D341Med (cell line): ENCODE measurements around the gene ANKFY1.
"Not testable (repeated sequence)": the region's sequence is repeated elsewhere in the genome, so short reads cannot be mapped to it uniquely, and the experiment has no call there.

ENCODE experiments used
- DNase-seq: peaks from one replicate; pipeline ENCODE4 v3.0.0; 2012; ENCODE audit warnings: low spot score

Gene ANKFY1

GRCh38 chr17:4215882-4216570 is 47.8 kb downstream of the ANKFY1 start:
- peak; percentile 72 for DNase-seq

- DNase-seq = no peak
Observed at GRCh38 chr17:4214157-4214556, 49.6 kb downstream of the ANKFY1 start.

GRCh38 chr17:4209611-4210010 is 54.2 kb downstream of the ANKFY1 start:
- no peak for DNase-seq

- no peak for DNase-seq
Observed at GRCh38 chr17:4208238-4208637, 55.5 kb downstream of the ANKFY1 start.

GRCh38 chr17:4206962-4207361 is 56.8 kb downstream of the ANKFY1 start:
- no peak for DNase-seq

DNA sequence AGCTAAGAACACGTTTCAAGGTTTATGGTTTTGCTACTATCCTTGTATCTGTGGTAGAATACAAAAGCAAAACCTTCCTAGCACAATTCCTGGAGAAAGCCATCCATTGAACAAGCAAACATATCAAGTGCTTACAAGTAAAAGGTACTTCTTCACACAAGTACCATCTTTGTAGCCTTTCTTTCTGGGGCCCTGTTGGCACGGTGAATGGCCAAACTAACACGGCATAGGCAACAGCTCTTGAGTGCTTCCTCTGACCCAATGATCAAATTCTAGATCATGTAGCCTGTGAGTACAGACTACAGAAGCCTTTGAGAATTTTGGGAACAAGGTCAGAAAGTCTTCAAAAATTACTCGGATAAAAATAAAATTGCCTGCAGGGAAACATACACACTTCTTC is 57.9 kb downstream of the ANKFY1 start:
- no peak for DNase-seq

- DNase-seq = no peak
Observed at GRCh38 chr17:4204710-4205173, 59.0 kb downstream of the ANKFY1 start.

- DNase-seq = no peak
Observed at GRCh38 chr17:4204190-4204589, 59.6 kb downstream of the ANKFY1 start.

DNA sequence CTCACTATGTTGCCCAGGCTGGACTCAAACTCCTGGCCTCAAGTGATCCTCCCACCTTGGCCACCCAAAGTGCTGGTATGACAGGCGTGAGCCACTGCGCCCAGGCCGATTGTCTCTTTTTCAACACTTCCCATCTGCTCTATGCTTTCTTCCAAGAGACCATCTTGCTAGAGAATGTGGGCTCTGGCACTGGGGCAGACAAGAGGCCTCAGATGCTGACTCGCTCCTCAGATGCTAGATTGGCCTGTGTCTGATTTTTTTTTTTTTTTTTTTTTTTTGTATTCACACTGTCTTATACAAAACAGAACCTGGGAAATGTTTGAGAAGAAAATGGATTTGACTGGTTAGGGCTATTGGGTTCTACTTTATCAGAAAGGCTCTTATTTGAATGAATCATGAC is 62.6 kb downstream of the ANKFY1 start:
- no peak for DNase-seq

DNA sequence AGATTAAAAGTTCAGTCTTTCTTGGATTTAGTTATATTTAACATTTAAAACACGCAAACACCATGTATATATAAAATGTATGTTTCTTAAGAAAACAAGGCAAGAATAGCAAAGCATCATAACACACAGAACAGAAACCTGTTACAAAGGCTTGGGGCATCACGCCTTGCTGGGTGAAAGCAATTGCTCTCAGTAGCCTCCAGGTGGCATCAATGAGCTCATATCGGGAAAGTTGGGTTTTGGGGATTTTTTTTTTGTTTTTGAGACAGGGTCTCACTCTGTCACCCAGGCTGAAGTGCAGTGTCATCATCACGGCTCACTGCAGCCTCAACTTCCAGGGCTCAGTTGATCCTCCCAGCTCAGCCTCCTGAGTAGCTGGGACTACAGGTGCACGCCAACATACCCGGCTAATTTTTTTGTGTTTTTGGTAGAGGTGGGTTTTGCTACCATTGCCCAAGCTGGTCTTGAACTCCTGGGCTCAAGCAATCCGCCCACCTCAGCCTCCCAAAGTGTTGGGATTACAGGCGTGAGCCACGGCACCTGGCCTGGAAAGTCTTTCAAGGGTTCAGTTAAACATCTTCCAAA is 63.9 kb downstream of the ANKFY1 start:
- peak; percentile 57 for DNase-seq

- DNase-seq = no peak
Observed at GRCh38 chr17:4198995-4199394, 64.8 kb downstream of the ANKFY1 start.

DNA sequence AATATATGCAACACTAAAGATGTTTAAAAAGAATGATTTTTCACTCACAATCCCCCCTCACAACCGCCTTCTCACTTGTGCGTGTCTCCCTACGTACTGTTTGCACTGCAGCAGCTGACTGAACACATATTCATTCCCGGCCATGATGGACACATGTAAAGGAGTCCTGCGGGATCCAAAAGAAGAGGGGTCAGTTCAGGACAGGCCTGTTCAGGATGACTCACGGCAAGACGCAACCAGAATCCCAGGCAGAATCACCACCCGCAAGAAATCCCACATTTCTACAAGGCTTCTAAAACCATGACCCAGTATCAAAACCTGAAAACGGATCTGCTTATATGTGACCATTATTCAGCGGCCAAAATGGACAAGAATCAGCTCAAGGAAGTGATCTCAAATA is 68.5 kb downstream of the ANKFY1 start:
- no peak for DNase-seq

- DNase-seq = no peak
Observed at GRCh38 chr17:4194796-4195195, 69.0 kb downstream of the ANKFY1 start.

DNA sequence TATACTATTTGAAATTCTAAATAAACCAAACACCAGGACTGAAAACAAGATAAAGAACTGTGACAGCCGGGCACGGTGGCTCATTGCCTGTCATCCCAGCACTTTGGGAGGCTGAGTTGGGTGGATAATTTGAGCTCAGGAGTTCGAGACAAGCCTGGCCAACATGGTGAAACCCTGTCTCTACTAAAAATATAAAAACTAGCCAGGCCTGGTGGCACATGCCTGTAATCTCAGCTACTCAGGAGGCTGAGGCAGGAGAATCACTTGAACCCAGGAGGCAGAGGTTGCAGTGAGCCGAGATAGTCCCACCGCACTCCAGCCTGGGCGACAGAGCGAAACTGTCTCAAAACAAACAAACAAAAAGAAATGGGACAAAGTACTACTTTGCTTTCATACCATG is 73.0 kb downstream of the ANKFY1 start:
- DNase-seq = not testable (repeated sequence)

DNA sequence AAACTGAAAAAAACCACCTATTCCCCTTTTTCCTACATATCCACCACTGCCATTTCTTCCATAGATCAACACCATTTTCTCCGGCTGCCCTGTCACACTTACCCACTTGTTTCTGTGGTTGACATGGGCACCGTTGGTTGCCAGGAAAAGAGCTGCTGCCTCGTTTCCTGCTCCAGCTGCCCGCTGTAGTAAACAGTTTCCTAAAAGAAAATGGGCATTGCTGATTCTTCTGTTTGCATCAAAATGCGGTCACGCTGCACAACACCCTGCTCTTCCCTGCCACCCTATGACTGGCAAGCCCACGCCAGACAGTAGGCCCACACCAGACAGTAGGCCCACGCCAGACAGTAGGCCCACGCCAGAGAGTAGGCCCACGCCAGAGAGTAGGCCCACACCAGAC is 74.5 kb downstream of the ANKFY1 start:
- no peak for DNase-seq

GRCh38 chr17:4188076-4188475 is 75.7 kb downstream of the ANKFY1 start:
- no peak for DNase-seq

DNA sequence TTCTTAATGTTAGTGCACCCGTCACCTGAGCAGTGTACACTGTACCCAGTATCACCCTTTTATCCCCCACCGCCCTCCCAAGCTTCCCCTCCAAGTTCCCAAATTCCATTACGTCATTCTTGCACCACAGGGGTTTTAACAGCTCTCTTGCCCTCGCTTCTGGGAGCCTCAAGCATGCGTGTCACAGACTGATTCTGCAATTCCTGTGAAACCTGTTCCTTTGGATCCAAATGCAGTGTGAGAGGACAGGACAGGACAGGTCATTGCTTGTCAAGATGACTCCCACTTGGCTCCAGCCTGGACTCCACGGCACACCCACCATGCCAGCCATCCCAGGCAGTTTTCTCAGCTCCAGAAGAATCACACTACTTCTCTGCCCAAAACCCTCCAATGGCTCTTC is 76.7 kb downstream of the ANKFY1 start:
- no peak for DNase-seq

- DNase-seq = no peak
Observed at GRCh38 chr17:4186357-4186881, 77.4 kb downstream of the ANKFY1 start.

DNA sequence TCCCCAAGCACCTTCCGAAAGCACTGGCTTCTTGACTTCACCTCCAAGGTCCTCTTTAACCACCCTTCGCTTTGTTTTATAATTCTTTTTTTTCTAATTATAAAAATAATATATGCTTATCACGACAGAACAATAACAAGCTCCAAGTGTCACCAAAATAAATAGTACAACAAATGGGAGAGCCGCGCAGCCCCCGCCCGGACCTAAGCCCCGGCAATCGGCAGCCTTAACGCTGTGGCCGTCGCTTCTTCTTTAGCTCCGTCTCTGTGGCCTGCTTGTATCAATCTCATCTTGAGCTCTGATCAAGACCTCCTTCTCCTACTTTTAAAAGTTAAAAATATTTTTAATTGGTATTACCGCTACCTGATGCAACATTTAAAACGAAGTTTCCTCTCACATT is 78.1 kb downstream of the ANKFY1 start:
- no peak for DNase-seq

DNA sequence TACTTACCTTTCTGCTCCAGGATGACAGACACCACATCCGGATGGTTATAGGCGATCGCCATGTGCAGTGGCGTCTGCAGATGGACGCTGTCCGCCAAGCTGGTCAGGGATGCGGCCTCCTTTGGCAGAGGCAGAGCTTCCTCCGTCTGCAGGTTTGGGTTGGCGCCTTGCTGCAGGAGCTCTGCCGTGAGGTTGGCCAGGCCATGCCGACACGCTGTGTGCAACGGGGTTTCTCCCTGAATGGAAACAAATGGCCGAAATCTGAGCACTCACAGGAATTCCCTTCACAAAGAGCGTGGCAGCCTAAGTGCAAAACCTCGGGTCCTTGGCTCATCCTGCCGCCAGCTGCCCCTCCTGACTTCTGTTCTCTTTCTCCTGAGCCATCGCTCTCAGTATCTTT is 79.0 kb downstream of the ANKFY1 start:
- no peak for DNase-seq

- DNase-seq = no peak
Observed at GRCh38 chr17:4182043-4182442, 81.7 kb downstream of the ANKFY1 start.

GRCh38 chr17:4180791-4181190 is 83.0 kb downstream of the ANKFY1 start:
- no peak for DNase-seq

DNA sequence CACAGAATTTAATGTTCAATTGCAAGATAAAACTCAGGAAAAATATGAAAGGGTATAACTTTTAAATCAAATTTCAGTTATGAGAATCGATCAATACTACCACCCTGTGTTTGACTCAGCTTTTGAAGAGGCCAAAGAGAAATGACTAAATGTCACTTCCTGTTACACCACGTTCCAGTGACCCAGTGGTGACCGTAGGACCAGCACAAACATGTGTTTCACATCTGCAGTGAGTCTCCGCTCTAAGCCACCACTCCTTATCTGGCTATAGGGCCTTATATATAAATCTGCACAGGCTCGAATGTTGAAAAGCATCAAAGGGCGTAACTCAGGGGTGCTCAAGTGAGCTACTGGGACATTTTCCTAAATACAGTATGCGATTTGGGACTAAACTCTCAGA is 84.7 kb downstream of the ANKFY1 start:
- no peak for DNase-seq

DNA sequence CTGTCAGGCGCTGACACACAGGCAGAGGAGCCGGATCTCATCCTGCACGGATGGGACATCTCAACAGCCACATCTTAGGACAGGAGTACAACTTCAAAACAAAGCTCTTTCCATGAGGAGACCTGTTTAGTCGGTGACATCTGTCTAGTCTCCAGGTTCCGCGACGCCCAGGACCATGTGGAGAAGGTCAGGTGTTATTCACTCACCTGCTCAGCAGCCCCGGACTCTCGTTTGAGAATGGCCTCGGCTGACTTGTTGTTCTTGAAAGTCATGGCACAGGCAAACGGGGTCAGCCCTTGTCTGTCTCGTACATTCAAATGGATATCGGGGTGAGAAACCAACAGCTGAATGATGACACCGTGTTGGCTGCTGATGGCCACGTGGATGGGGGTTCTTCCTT is 85.1 kb downstream of the ANKFY1 start:
- no peak for DNase-seq
